HG03354 (cell line): ENCODE data around the gene NT5DC2.

ENCODE experiments used
- ATAC-seq: cut with Tn5 transposase; IDR thresholded peaks from one replicate; pipeline ENCODE4 v1.9.1; 2021; ENCODE audit warnings: mild to moderate bottlenecking; ENCODE audit not compliant: unreplicated experiment, poor library complexity, severe bottlenecking

Gene NT5DC2

DNA sequence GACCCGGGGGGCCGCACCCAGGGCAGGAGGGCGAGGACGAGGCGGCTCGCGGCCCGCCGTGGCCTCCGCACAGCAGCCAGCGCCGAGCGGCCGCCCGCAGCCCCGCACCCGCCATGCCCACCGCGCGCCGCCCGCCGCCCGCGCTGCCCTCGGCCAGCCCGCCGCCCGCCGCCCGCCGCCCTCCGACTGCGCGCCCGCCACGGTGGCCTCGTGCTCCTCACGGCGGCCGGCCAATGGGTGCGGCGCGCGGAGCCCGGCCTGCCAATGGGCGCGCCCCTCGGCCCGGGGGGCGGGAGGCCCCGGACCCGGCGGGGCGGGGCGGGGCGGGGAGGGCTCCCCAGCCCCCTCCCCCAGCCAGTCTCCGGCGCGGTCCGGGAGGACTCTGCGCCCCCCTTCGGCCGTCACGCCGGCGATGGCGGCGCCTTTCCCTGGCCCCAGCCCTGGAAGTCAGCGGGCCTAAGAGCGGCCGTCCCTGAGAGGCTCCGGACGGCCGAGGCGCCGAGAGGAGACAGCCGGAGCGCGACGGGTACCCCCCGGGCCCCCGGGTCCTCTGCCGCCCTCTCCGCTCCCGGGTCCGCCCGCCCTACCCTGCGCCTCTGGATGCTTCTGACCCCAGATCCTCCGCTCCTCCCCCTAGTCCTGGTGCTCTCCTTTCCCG lies at the start of gene NT5DC2:
TSS of gene NT5DC2 (minus strand) at position 235 of the 658 bp plus-strand sequence. CDS start at position 115, 120 bp downstream.
- peak; percentile 36 for ATAC-seq

GRCh38 chr3:52574056-52574965 lies 40.7 kb upstream of the NT5DC2 start:
- ATAC-seq: no peak

GRCh38 chr3:52572221-52572620 lies 38.6 kb upstream of the NT5DC2 start:
- no peak for ATAC-seq

GRCh38 chr3:52570076-52570475 lies 36.4 kb upstream of the NT5DC2 start:
- ATAC-seq: no peak

DNA sequence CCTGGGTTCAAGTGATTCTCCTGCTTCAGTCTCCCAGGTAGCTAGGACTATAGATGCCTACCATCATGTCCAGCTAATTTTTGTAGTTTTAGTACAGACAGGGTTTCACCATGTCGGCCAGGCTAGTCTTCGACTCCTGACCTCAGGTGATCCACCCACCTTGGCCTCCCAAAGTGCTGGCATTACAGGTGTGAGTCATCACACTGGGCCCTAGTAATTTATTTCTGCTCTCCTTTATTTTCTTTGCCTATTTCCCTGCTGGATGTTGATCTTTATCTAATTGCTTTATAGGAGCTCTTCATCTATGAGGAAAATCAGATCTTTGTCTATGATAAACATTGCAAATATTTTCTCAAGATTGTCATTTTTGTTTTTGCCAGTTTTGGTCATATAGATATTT lies 34.4 kb upstream of the NT5DC2 start:
- ATAC-seq: no peak

GRCh38 chr3:52563984-52564383 lies 30.3 kb upstream of the NT5DC2 start:
- ATAC-seq: no peak

DNA sequence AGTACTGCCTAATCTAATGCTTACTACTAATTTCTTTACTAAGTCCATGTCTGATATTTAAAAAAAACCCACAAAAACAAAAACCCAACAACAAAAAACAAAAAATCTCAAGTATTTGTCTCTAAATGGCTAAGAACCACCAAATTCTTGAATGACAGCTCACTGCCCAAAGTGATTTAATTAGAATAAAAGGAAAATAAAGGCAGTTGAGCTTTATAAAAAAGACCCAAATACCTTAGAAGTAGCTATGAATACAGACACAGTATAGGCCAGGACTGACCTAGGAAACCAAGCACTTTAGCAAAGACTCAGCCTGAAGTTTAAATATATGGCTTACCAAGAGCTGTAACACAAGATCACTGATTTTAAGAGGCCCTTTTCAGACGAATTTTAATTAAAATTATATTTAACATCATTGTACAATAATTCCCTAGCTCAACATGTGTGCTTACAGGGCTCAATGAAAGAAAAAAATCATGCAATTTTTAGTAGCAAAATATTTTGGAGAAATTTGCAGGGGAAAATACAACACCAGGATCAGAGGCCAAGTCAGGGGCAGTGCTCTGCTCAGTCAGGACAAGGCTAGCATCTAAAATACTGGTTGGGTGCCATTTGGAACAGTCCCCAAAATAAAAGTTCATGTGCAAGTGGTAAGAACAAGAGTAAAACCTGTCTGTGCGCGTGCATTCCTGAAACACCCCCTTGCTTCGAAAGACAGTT lies 27.5 kb upstream of the NT5DC2 start:
- ATAC-seq: no peak

GRCh38 chr3:52558436-52558835 lies 24.8 kb upstream of the NT5DC2 start:
- no peak for ATAC-seq

DNA sequence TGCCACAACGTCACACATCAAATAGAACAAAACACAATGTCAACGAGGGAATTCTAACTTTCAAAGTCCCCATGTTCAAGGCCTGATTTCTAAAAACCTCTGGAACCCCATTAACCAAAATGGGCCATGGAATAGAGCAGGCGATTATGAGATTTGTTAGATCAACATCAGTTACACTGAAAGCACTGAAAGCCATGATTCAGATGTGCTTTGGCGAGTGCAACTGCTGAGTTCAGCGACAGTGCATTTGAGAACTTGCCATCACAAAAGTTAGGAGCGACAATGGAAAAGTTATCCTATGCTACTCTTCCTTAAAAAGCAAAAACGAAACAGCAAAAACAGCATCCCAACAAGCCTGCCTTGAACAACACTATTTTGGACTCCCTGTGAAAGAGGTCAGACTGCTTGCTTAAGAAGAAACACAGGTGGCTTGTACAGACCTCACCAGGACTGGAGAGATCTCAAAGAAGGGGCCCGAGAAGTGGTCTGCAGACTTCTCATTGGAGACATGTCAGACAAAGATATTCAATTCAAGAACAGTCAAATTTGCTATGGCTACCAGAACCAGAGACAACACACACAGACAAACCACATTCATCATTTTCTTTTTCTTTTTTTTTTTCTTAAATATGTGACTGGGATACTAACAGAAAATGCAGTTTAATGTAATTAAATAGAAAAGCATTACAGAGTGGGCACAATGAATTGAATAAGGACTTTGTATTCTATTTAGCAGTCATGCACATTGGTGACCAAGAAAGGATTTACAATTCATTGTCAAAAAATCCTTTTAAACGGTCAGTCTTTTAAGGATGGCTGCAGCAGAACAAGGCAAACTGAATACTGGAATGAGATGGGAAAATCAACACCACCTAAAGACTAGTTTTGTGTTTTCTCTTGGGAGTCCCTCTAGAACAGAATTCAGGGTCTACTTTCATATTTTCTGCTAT lies 23.6 kb upstream of the NT5DC2 start:
- ATAC-seq: no peak

DNA sequence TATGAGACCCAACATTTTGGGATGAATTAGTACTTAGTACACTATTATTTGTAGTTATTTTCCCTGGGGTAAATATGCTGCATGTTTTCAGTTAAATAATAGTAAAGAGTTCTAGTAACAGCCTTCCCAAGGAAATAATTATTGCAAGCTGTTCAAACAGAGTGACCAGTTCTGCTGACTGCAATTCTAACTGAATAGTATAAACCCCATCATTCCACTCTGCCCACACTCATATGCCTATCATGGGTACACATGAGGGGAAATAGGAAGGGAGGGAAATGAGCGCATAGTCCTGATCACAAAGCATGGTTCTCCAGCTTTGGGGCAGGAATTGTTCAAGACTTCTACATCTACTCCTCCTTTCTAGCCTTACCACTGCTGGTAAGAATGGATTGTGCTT lies 21.4 kb upstream of the NT5DC2 start:
- no peak for ATAC-seq

GRCh38 chr3:52554026-52554755 lies 20.5 kb upstream of the NT5DC2 start:
- ATAC-seq: no peak

DNA sequence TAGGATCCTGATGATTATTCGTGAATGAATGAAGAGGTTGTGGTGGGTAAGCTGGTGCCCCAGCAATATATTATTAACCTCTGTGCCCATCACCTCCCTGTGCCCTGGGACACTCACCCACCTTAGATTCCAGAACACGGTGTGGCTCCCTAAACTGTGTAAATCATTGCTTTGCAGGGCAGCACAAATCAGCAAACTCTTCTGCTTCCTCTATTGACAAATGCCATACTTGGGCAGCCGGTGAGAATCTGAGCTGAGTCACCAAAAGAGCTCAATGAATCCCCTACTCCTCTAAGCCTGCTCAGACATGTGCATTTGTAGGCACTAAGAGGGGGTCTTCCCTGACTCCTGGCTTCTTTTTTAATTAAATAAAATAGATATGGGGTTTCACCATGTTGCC lies 18.4 kb upstream of the NT5DC2 start:
- ATAC-seq: no peak

GRCh38 chr3:52551118-52551517 lies 17.5 kb upstream of the NT5DC2 start:
- ATAC-seq: no peak

GRCh38 chr3:52547143-52547542 lies 13.5 kb upstream of the NT5DC2 start:
- no peak for ATAC-seq

DNA sequence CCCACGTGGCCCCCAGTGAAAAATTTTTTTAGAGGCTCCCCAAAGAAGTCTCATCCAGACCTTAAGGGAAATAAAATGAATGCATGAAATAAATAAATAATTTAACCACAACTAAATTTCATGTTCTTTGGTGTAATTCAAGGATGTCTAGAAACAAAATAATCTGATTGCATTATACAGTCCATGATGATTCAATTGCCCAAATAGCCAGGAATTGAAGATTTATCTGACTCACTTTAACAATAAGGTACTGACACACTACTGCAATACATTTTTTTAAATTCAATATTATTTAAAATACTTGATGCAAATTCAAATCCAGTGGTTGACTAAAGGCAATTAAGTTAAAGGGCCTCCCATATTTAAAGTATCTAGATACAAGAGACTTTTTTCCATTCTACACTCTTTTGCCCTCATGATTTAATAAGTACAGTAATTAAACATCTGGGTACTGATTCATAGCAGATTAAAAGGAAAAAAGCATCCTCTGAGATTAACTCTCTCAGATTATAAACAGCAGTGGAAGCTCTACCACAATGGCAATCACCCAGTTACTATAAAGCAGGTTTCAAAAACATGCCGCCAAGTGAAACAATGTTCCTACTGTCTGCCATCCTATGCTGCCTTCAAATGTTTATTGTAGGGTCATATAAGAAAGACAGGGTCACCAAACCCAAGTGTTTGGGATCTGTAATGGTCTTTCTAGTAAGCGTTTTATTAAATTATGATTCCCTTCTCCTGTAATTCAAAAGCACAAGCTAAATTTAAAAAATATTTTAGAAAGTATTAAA lies 12.6 kb upstream of the NT5DC2 start:
- ATAC-seq: no peak

DNA sequence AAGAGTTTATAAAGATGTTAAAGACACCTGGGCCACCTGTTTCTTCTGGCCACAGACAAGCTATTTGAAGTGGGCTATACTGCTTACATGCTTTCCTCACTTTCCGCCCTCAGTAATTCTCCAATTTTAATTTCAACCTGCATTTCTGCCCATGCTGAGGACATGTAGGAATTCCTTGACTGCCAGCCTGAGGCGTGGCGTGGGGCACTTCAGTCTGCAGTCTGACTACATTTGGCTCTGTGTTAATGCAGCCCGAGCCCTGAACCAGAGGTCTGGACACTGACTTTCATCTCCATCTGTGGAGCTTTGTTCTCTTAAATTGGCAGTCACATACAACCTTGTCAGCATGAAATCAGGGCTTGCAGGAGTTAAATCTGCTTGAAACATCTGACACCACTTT lies 11.3 kb upstream of the NT5DC2 start:
- no peak for ATAC-seq

DNA sequence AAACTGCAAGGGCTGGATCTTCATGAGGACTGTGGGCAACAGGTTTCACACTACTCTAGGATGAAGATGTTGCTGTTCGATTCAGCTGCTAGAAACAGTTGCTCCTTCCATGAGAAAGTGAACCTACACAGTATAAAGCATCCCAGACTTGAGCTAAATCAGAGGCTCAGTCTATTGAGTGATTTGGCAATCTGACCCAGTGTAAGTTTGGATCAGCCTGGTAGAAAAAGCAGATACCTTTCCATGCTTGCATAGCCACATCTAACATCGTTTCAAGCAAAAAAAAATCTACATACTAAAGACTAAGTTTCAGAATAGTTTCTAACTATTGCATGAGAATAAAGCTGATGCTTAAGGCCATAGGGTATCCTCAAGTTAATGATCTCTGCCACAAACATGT lies 7.4 kb upstream of the NT5DC2 start:
- ATAC-seq: no peak

DNA sequence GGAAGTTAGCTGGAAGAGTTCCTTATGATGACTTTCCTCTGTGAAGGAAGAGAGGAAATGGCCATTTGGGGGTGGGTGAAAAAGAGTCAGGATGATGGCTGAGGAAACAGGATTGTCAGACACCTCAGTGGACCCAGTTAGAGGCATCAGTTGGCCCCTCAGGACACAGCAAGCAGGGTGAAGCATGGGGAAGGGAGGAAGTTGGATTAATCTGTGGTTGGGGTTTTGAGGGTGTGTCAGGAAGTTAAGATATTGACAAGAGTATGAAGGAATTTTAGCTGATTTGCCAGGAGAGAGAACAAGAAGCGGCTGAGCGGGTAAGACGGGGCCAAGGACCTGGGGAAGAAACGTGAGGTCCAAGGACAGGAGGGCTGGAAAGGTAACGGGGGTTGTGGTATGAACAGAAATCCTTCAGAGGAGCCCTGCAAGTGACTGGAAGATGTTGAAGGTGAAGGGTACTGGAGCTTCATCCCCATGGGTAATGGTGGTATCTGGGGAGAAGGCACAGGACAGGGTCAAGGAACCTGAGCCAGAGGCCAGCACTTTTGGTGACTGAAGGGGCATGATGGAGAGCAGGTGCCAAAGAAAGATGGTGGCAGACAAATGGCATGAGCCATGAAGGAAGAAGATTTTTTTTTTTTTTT lies 5.5 kb upstream of the NT5DC2 start:
- no peak for ATAC-seq
